Psoas muscle (tissue), 8 donors: ENCODE results near the gene KRTAP5-7. TPM values are rescaled to one million over a fixed set of nuclear protein-coding genes. Genes with fewer than 3 reads are reported as not detected.
"Not testable (repeated sequence)": the region's sequence is repeated elsewhere in the genome, so short reads cannot be mapped to it uniquely, and the experiment has no call there.

Experiments used
- ATAC-seq, 4 donors: fragments of 200-7000 bp; cut with Tn5 transposase; one replicate each; pipeline ENCODE4 v1.9.1; 2020; ENCODE audit warnings: moderate library complexity in 3 of 4, mild to moderate bottlenecking in 2 of 4
- DNase-seq, 2 donors: peaks; one replicate each; pipeline ENCODE4 v3.0.0-alpha.2; 2020
- H3K27ac ChIP-seq: fragments of 200-600 bp; one replicate; pipeline ENCODE4 v1.8.0; 2022
- H3K27me3 ChIP-seq, 3 donors: fragments of 200-600 bp in 1 of 3; one replicate each; pipeline versions ENCODE4 v1.6.1 to v1.8.0; 2013 to 2022; ENCODE audit warnings: low read length in 2 of 3, mild to moderate bottlenecking in 2 of 3, moderate library complexity in 1 of 3; ENCODE audit not compliant: insufficient read depth in 3 of 3
- H3K36me3 ChIP-seq, 2 donors: fragments of 200-600 bp in 1 of 2; one replicate each; pipeline versions ENCODE4 v1.6.1 to v1.8.0; 2013 to 2022; ENCODE audit warnings: low read depth in 1 of 2, mild to moderate bottlenecking in 1 of 2, moderate library complexity in 1 of 2; ENCODE audit not compliant: insufficient read depth in 1 of 2
- H3K4me1 ChIP-seq: fragments of 200-600 bp; one replicate; pipeline ENCODE4 v1.8.0; 2022
- H3K4me3 ChIP-seq: fragments of 200-600 bp; one replicate; pipeline ENCODE4 v1.8.0; 2022; ENCODE audit warnings: mild to moderate bottlenecking
- H3K9me3 ChIP-seq: fragments of 200-600 bp; one replicate; pipeline ENCODE4 v1.8.0; 2022
- WGBS, 3 donors: extraction: QIAGEN DNeasy Blood & Tissue Kit; methylation state at CpG; one replicate each; pipeline versions ENCODE4 v1.1.6 to v1.1.7; 2013; 5-methylcytosine and 5-hydroxymethylcytosine counted together
- intact Hi-C, 2 donors: fragments of 100-400 bp; cut with DNase I; formaldehyde crosslinking; loops; one replicate each; pipeline versions ENCODE4 v1.11.0 to v1.14.2; 2022
- long read RNA-seq, 2 donors: library from polyadenylated mRNA; unstranded; transcript quantifications; one replicate each; pipeline ENCODE4 v2.0.0, GENCODE V29; 2021
- polyA plus RNA-seq, 3 donors: library from polyadenylated mRNA; stranded (reverse); fragments of 200-250 nt; gene quantifications; one replicate each; pipeline ENCODE4 v1.2.3, GENCODE V29; 2013
- total RNA-seq, 4 donors: library from RNA; stranded (reverse); fragmentation: NEBNext Ultra II Directional in 2 of 4; extraction: Animal tissue kit (Norgen Biotek cat#: 25700) in 2 of 4; gene quantifications; one replicate each; pipeline versions ENCODE4 v1.2.1 to v1.2.4, GENCODE V29; 2021 to 2023
- TF ChIP-seq, protein P1 (sequence below): fragments of 200-600 bp; IDR thresholded peaks from one replicate; pipeline ENCODE4 v1.8.0; 2022; ENCODE audit warnings: antibody characterized with exemption
- donor health status: healthy with polysubstance abuse.
- donor health status: DM: no; HTN: no; CAD: no; lungs with moderate emphysema.
- donor health status: Bipolar disorder and iron deficiency.
- donor health status: healthy.
- donor health status: DM: yes; HTN: yes; CAD: no.
- donor health status: DM: no; HTN: no; CAD: no.
- donor health status: DM: no; HTN: no; CAD: no.
- donor health status: DM: yes; HTN: yes; CAD: no.

Gene KRTAP5-7, protein sequence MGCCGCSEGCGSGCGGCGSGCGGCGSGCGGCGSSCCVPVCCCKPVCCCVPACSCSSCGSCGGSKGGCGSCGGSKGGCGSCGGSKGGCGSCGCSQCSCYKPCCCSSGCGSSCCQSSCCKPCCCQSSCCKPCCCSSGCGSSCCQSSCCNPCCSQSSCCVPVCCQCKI
- total RNA-seq (not detected), polyA plus RNA-seq (under 1 TPM in 1 of 3 donors, not detected in 2; 0.01 TPM)
- long read RNA-seq, donor 1: 0 reads
- long read RNA-seq, donor 2: 0 reads

DNA sequence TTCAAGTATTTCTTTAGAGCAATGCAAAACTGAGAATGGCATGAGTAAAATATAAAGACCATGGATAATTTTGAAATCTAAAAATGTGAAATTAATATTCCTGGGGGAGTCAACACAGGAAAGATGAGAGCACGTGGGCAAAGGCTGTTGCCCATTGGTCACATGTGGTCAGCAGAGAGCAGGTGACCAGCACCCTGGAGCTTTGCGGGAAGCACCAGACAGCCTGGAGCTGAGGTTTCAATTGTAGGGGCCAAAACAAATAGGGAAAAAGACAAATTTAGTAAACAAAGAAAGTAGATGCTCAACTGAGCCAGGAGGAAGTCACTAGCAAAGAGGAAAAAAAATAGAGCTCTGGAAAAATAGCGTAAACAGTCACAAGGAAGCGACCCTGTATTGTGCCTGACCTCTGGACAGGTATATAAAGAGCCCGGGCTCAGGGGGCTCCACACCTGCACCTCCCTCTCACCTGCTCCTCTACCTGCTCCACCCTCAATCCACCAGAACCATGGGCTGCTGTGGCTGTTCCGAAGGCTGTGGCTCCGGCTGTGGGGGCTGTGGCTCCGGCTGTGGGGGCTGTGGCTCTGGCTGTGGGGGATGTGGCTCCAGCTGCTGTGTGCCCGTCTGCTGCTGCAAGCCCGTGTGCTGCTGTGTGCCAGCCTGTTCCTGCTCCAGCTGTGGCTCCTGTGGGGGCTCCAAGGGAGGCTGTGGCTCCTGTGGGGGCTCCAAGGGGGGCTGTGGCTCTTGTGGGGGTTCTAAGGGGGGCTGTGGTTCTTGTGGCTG is at the start of gene KRTAP5-7:
Gene KRTAP5-7, plus strand, starts transcription at position 472 of the 780 bp plus-strand sequence. Its CDS starts 34 bp downstream, at position 506.
- H3K4me3 ChIP-seq, H3K4me1 ChIP-seq, H3K9me3 ChIP-seq, H3K36me3 ChIP-seq, intact Hi-C loops, H3K27ac ChIP-seq, H3K27me3 ChIP-seq, ATAC-seq, DNase-seq: not testable (repeated sequence)
- WGBS, 3 donors: 40 to 48% (median 47%) methylated on average over 10 of the region's 10 CpGs

- H3K4me1 ChIP-seq: no peaks in the 10 kb centered on the region
- no peaks in the 10 kb centered on the region for H3K9me3 ChIP-seq
- H3K4me3 ChIP-seq: no peak overlapping the region
- DNase-seq: no peak
- no peak for ATAC-seq
- TF ChIP-seq, protein P1, sequence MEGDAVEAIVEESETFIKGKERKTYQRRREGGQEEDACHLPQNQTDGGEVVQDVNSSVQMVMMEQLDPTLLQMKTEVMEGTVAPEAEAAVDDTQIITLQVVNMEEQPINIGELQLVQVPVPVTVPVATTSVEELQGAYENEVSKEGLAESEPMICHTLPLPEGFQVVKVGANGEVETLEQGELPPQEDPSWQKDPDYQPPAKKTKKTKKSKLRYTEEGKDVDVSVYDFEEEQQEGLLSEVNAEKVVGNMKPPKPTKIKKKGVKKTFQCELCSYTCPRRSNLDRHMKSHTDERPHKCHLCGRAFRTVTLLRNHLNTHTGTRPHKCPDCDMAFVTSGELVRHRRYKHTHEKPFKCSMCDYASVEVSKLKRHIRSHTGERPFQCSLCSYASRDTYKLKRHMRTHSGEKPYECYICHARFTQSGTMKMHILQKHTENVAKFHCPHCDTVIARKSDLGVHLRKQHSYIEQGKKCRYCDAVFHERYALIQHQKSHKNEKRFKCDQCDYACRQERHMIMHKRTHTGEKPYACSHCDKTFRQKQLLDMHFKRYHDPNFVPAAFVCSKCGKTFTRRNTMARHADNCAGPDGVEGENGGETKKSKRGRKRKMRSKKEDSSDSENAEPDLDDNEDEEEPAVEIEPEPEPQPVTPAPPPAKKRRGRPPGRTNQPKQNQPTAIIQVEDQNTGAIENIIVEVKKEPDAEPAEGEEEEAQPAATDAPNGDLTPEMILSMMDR: no peak
- no peak overlapping the region for H3K27ac ChIP-seq
- intact Hi-C loops: no loop called here
- no peaks in the 10 kb centered on the region for H3K27me3 ChIP-seq
- H3K36me3 ChIP-seq: peaks cover 0 to 96% of the 10 kb centered on the region in 2 donors
- 67 to 81% (median 72%) methylated on average over 25 of the region's 25 CpGs for WGBS, 3 donors
Measured at GRCh38 chr11:71477641-71478527, 49.2 kb upstream of the KRTAP5-7 start.

DNA sequence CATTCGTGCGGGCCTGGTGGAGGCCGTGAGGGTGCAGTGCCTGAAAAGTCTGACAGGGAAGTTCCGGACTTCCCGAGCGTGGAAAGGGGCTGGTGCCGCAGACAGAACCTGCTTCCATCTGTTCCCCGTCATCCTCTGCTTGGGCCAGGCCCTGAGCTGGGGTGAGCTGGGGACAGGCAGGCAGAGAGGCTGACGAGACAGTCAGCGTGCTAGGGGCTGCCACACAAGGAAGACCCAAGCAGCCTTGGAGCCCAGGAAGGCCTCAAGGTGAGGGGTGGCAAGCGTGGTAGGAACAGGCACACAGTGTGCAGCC is 48.6 kb upstream of the KRTAP5-7 start:
- TF ChIP-seq, protein P1: no peak

GRCh38 chr11:71481101-71481960 is 45.7 kb upstream of the KRTAP5-7 start:
- no peak for ATAC-seq
- Histone ChIP-seq H3K27ac (no peak overlapping the region), H3K27me3 (no peaks in the 10 kb centered on the region), H3K4me1 (no peaks in the 10 kb centered on the region), H3K4me3 (no peak overlapping the region), H3K9me3 (no peaks in the 10 kb centered on the region), H3K36me3 (peaks cover 0 to 96% of the 10 kb centered on the region in 2 donors)
- DNase-seq: no peak
- WGBS, 3 donors: 87 to 93% (median 90%) methylated on average over 24 of the region's 24 CpGs
- intact Hi-C loops: no loop called here
- TF ChIP-seq, protein P1: no peak

More for the DNA sequence above, 48.6 kb upstream of the KRTAP5-7 start:
- ATAC-seq: no peak
- H3K9me3 ChIP-seq: no peaks in the 10 kb centered on the region
- 85 to 90% (median 87%) methylated on average over 11 of the region's 11 CpGs for WGBS, 3 donors
- no peak for DNase-seq
- no peaks in the 10 kb centered on the region for H3K4me1 ChIP-seq
- H3K36me3 ChIP-seq: peaks cover 0 to 96% of the 10 kb centered on the region in 2 donors
- intact Hi-C loops: no loop called here
- H3K4me3 ChIP-seq: no peak overlapping the region
- H3K27me3 ChIP-seq: no peaks in the 10 kb centered on the region
- H3K27ac ChIP-seq: no peak overlapping the region
